Osteoblast (primary cell): Measurements from ENCODE around the gene OSBPL2. TPM values are rescaled to one million over a fixed set of nuclear protein-coding genes. Genes with fewer than 3 reads are reported as not detected.

Experiments
- DNase-seq: peaks from one replicate; pipeline ENCODE4 v3.0.0; 2011; ENCODE audit warnings: low spot score, mixed read lengths; ENCODE audit not compliant: insufficient read length; ENCODE audit errors: missing footprints
- H2AFZ ChIP-seq: 2 replicates; pipeline ENCODE4 v1.6.0; 2011; ENCODE audit warnings: mild to moderate bottlenecking, low read length
- H3K27ac ChIP-seq: 2 replicates; pipeline ENCODE4 v1.5.1; 2011; ENCODE audit warnings: mild to moderate bottlenecking, low read depth, low read length, moderate library complexity
- H3K27me3 ChIP-seq: 2 replicates; pipeline ENCODE4 v1.6.0; 2012; ENCODE audit warnings: mild to moderate bottlenecking, control low read depth, inconsistent platforms, low read length, moderate library complexity; ENCODE audit not compliant: insufficient read depth
- H3K36me3 ChIP-seq: 2 replicates; pipeline ENCODE4 v1.5.1; 2011; ENCODE audit warnings: mild to moderate bottlenecking, low read length, control low read depth, moderate library complexity; ENCODE audit not compliant: insufficient read depth
- H3K4me1 ChIP-seq: 2 replicates; pipeline ENCODE4 v1.5.1; 2011; ENCODE audit warnings: mild to moderate bottlenecking, low read length, control low read depth, moderate library complexity; ENCODE audit not compliant: insufficient read depth
- H3K4me2 ChIP-seq: 2 replicates; pipeline ENCODE4 v1.6.0; 2011; ENCODE audit warnings: mild to moderate bottlenecking, low read length; ENCODE audit not compliant: insufficient read depth
- H3K4me3 ChIP-seq: fragments of 200-600 bp; sonication (generic); 3 replicates; pipeline ENCODE4 v1.5.1; 2012; ENCODE audit warnings: mild to moderate bottlenecking, low read length, inconsistent platforms; ENCODE audit not compliant: insufficient read depth
- H3K79me2 ChIP-seq: 2 replicates; pipeline ENCODE4 v1.6.0; 2012; ENCODE audit warnings: mild to moderate bottlenecking, low read length, control low read depth, inconsistent platforms; ENCODE audit not compliant: insufficient read depth
- H3K9me3 ChIP-seq: 2 replicates; pipeline ENCODE4 v1.5.1; 2011; ENCODE audit warnings: low read depth, low read length, control low read depth
- H4K20me1 ChIP-seq: 2 replicates; pipeline ENCODE4 v1.6.0; 2012; ENCODE audit warnings: mild to moderate bottlenecking, low read length, control low read depth; ENCODE audit not compliant: insufficient read depth
- CTCF ChIP-seq: IDR thresholded peaks from 2 replicates; pipeline ENCODE4 v1.5.1; 2011; ENCODE audit warnings: mild to moderate bottlenecking, low read depth, low read length, moderate library complexity; ENCODE audit errors: extremely low read depth
- total RNA-seq: library from RNA; depleted of rRNA; stranded (reverse); fragments of >200 nt; gene quantifications from 2 replicates; pipeline ENCODE4 v1.2.3, GENCODE V29; 2012

Gene OSBPL2
- total RNA-seq, 1 donor = 35.8 TPM

- peaks cover 49% of the 10 kb centered on the region for H3K36me3 ChIP-seq
- no peak overlapping the region for H3K4me3 ChIP-seq
- peaks cover 14% of the 10 kb centered on the region for H4K20me1 ChIP-seq
These were observed 38.9 kb downstream of the OSBPL2 start for GRCh38 chr20:62277253-62277652.

GRCh38 chr20:62280303-62280702 is 42.0 kb downstream of the OSBPL2 start:
- H3K27ac ChIP-seq = no peak overlapping the region
- H3K9me3 ChIP-seq = no peaks in the 10 kb centered on the region
- H3K4me1 ChIP-seq = no peaks in the 10 kb centered on the region
- no peaks in the 10 kb centered on the region for H3K27me3 ChIP-seq
- peaks cover 55% of the 10 kb centered on the region for H3K36me3 ChIP-seq
- no peak for TF ChIP-seq CTCF
- H2AFZ ChIP-seq = no peak overlapping the region
- H3K79me2 ChIP-seq = no peaks in the 10 kb centered on the region
- peak; percentile 1 for DNase-seq
- H3K4me3 ChIP-seq = no peak overlapping the region
- H3K4me2 ChIP-seq = no peak overlapping the region
- H4K20me1 ChIP-seq = peaks cover 10% of the 10 kb centered on the region

More at GRCh38 chr20:62277253-62277652, 38.9 kb downstream of the OSBPL2 start:
- peak; percentile 80 for DNase-seq
- Histone ChIP-seq H3K4me1 (no peaks in the 10 kb centered on the region), H3K27me3 (no peaks in the 10 kb centered on the region), H3K79me2 (no peaks in the 10 kb centered on the region), H3K9me3 (no peaks in the 10 kb centered on the region), H3K4me2 (no peak overlapping the region), H2AFZ (no peak overlapping the region), H3K27ac (no peak overlapping the region)
- TF ChIP-seq CTCF = no peak

GRCh38 chr20:62281161-62281933 is 43.0 kb downstream of the OSBPL2 start:
- Histone ChIP-seq H4K20me1 (peaks cover 8% of the 10 kb centered on the region), H3K4me2 (no peak overlapping the region), H3K27ac (no peak overlapping the region), H3K79me2 (no peaks in the 10 kb centered on the region), H3K27me3 (no peaks in the 10 kb centered on the region), H2AFZ (no peak overlapping the region), H3K36me3 (peaks cover 60% of the 10 kb centered on the region), H3K4me3 (no peak overlapping the region), H3K9me3 (no peaks in the 10 kb centered on the region), H3K4me1 (no peaks in the 10 kb centered on the region)
- TF ChIP-seq CTCF = no peak
- peak; percentile 66 for DNase-seq

- DNase-seq = peak; percentile 49
- no peak overlapping the region for H3K4me2 ChIP-seq
- TF ChIP-seq CTCF = no peak
- H4K20me1 ChIP-seq = peaks cover 4% of the 10 kb centered on the region
- peaks cover 66% of the 10 kb centered on the region for H3K36me3 ChIP-seq
- H3K4me3 ChIP-seq = no peak overlapping the region
- H3K4me1 ChIP-seq = no peaks in the 10 kb centered on the region
- H2AFZ ChIP-seq = no peak overlapping the region
- H3K27me3 ChIP-seq = no peaks in the 10 kb centered on the region
- H3K9me3 ChIP-seq = no peaks in the 10 kb centered on the region
- no peak overlapping the region for H3K27ac ChIP-seq
- no peaks in the 10 kb centered on the region for H3K79me2 ChIP-seq
These were observed 43.8 kb downstream of the OSBPL2 start for GRCh38 chr20:62282103-62282502.
